NB4 (cell line): ENCODE data around the gene RGS19.

Experiments
- DNase-seq: peaks from one replicate; pipeline ENCODE4 v3.0.0; 2010; ENCODE audit warnings: low read depth
- H3K4me3 ChIP-seq: one replicate; pipeline ENCODE4 v1.5.1; 2011; ENCODE audit warnings: mild to moderate bottlenecking, low read depth, low read length, moderate library complexity
- MYC ChIP-seq: IDR thresholded peaks from 2 replicates; pipeline ENCODE4 v1.6.1; 2011; ENCODE audit warnings: low read depth, low read length
- POLR2A ChIP-seq: IDR thresholded peaks from 2 replicates; pipeline ENCODE4 v1.6.1; 2011; ENCODE audit warnings: mild to moderate bottlenecking; ENCODE audit not compliant: insufficient read length; ENCODE audit errors: extremely low read depth
- TF ChIP-seq, protein P1 (sequence below): IDR thresholded peaks from one replicate; pipeline ENCODE4 v1.5.1; 2012; ENCODE audit warnings: low read depth, low read length
- TF ChIP-seq, protein P2 (sequence below): IDR thresholded peaks from 2 replicates; pipeline ENCODE4 v1.6.1; 2011; ENCODE audit warnings: low read depth, low read length

Gene RGS19

DNA sequence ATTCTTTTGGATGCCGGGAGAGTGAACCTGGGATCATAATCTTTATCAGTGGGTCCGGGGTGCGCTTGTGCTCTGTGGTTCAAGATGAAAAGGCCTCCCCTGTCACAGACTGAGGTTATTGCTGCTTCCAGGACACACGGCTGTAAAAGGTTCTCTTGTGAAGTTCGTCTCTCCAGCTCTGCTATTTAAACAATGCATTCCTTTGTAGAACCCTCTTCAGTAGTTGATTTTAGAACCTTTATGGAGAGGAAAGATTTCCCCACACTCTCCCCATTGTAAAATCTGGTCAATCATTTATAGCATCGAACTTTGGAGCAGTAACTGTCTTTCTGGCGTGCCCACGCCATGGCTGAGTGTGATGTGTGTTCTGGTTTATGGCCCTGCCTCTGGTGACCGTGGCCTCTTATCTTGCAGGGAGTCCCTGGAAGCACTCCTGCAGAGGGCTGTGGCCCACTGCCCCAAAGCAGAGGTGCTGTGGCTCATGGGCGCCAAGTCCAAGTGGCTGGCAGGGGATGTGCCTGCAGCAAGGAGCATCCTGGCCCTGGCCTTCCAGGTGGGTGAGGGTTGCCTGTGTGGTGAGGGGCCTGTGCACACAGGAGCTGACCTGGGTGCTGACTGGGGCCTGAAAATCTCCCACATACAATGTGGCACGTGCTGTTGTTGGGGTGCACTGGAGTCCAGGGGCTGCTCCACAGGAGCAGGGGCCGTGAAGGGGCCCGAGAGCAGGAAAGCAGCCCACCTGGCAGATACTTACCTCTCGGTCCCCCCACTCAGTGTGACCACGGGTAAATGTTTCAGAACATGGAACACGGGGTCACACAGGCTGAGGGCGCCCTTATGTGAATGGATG lies 55.0 kb downstream of the RGS19 start:
- DNase-seq: no peak
- no peak overlapping the region for H3K4me3 ChIP-seq
- no peak for TF ChIP-seq POLR2A
- TF ChIP-seq, protein P1, sequence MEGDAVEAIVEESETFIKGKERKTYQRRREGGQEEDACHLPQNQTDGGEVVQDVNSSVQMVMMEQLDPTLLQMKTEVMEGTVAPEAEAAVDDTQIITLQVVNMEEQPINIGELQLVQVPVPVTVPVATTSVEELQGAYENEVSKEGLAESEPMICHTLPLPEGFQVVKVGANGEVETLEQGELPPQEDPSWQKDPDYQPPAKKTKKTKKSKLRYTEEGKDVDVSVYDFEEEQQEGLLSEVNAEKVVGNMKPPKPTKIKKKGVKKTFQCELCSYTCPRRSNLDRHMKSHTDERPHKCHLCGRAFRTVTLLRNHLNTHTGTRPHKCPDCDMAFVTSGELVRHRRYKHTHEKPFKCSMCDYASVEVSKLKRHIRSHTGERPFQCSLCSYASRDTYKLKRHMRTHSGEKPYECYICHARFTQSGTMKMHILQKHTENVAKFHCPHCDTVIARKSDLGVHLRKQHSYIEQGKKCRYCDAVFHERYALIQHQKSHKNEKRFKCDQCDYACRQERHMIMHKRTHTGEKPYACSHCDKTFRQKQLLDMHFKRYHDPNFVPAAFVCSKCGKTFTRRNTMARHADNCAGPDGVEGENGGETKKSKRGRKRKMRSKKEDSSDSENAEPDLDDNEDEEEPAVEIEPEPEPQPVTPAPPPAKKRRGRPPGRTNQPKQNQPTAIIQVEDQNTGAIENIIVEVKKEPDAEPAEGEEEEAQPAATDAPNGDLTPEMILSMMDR: no peak
- TF ChIP-seq MYC: no peak
- TF ChIP-seq, protein P2, sequence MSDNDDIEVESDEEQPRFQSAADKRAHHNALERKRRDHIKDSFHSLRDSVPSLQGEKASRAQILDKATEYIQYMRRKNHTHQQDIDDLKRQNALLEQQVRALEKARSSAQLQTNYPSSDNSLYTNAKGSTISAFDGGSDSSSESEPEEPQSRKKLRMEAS: no peak

DNA sequence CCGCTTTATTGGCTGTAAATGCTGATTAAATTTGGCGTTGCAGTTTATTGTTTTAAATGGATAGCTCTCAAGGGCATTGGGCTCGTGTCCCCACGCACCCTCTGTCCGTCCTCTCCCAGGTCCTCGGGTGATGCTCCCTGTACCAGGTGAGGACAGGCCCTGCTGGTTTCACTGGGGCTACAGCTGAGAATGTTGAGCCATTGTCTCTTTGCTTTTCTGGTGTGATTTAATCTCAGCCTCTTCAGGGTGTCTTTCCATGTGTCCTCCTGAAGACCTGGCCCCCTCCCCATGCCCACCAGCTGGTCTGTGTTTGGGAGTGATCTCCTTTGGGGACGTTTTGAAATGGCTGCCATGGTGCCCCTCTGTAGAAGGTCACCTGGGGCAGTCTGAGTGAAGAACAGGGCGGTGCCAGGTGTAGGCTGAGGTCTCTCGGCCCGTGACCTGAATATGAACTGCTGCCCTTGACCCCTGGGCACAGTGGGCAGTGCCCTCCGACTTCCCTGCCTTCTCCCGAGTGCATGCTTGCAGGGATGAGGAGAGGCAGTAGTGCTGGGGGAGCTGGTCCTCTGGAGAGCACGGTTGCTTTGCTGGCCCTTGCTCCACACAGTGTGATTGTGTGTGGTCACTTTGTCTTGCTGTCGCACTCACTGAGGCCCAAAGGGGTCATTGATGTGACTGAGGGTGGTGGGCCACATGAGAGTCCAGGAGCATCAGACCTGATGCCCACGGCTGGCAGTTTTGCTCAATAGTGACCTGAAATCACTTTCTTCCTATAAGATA lies 55.8 kb downstream of the RGS19 start:
- H3K4me3 ChIP-seq: no peak overlapping the region
- no peak for DNase-seq
- TF ChIP-seq, protein P1: no peak
- TF ChIP-seq, protein P2: no peak
- TF ChIP-seq POLR2A: no peak
- TF ChIP-seq MYC: no peak
